GM08714 (cell line): ENCODE data around the gene STEEP1.

Experiments used
- H3K4me3 ChIP-seq: fragments of 200-500 bp; sonication (Bioruptor generic); 2 replicates; pipeline ENCODE4 v1.5.1; 2014; ENCODE audit warnings: mild to moderate bottlenecking, low read length, inconsistent platforms
- ZNF274 ChIP-seq: IDR thresholded peaks from 2 replicates; pipeline ENCODE4 v1.6.1; 2012; ENCODE audit warnings: mild to moderate bottlenecking, low read depth, low read length

Gene STEEP1

DNA sequence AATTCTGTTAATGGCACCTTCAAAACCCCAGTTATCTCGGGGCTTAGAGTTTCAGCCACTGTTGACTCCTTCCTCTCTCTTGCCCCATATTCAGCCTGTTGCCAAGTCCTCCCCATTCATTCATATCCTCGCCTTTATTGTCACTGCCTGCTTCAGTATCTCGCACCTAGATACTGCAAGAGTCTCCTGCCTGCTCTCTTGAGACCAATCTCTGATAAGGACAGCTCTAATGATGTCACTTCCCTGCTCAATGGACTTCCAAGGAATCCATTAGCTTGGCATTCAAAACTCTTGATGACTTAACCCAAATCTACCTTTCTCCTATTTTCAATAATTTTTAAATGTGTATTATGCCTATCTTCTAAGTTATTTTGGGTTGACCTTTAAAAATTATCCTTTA is 8.0 kb upstream of the STEEP1 start:
- no peak for TF ChIP-seq ZNF274
- H3K4me3 ChIP-seq: peak overlapping the region; percentile 83; the same call in 1 of the 2 replicates

DNA sequence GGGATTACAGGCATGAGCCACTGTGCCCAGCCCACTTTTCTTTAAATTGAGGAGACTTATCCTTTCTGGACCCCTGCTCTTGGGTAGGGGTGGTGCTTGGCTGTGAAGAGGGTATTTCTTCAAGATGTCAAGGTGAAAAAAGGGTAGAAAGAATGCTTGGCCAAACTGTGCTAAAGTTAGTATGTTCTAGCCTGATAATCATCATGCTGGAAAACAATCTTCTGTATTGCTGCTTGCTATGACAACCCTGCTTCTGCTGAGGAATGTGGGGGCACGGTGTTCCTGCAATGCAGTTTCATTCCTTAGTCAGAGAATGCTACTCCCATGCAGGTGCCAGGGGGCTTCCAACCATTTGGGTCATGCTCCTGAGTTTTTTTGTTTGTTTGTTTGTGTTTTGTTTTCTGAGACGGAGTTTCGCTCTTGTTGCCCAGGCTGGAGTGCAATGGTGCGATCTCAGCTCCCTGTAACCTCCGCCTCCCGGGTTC is 5.2 kb upstream of the STEEP1 start:
- TF ChIP-seq ZNF274: no peak
- no peak overlapping the region for H3K4me3 ChIP-seq

DNA sequence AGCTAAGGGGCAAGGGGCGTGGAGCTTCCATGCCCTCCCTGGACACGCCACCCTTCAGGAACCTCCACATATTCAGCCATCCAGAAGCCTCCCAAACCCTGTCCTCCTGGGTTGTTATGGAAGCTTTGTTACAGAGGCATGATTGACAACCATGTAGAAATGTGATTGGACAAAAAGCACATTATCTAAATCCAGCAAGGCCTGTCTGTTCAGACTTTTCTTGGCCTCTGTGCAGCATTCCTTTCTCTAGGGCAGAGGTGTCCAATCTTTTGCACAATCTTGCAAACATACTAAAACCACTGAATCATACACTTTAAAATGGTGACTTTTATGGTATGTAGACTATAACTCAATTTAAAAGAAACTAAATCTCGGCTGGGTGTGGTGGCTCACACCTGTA is 12.7 kb downstream of the STEEP1 start:
- no peak overlapping the region for H3K4me3 ChIP-seq

DNA sequence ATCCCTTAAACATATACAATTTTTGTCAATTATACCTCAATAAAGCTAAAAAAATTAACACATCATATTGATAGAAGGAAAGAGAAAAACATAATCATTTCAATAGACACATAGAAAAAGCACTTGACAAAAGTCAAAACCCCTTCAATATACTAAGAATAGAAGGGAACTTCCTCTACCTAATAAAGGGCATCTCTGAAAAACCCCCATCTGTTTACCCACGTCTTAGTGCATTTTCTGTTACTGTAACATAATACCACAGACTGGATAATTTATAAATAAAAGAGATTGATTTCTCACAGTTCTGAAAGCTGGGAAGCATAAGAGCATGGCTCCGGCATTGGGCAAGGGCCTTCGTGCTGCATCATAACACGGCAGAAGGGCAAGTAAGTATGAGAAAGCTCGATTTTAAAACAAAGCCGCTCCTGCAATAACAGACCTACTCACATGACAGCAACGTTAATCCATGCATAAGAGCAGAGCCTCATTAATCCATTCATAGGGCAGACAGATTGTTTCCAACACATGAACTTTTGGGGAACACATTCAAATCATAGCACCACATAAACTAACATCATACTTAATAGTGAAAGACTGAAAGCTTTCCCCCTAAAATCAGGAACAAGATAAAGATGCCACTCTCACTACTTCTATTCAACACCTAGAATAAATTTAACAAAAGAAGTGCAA is 15.7 kb downstream of the STEEP1 start:
- H3K4me3 ChIP-seq: peak overlapping the region; percentile 45
- no peak for TF ChIP-seq ZNF274

More for the DNA sequence above, 12.7 kb downstream of the STEEP1 start:
- no peak for TF ChIP-seq ZNF274

DNA sequence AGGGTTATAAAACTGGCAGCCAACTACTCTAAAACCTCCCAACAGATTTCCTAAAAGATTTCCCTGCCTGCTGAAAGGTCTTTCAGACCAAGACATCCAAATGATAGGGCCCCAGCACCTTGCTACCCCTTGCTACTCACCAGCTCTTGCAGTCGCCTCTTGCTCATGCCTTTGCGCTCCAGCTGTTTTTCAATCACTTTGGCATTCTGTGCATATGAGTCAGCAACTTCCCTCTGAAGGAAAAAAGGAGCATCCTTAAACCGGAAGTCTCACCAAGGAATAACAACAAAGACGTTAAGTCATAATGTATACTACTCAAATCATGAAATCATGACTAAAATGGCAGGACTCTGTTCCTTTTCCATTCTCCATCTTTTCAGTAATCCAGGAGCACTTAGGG is 24.0 kb downstream of the STEEP1 start:
- H3K4me3 ChIP-seq: no peak overlapping the region
- TF ChIP-seq ZNF274: no peak

DNA sequence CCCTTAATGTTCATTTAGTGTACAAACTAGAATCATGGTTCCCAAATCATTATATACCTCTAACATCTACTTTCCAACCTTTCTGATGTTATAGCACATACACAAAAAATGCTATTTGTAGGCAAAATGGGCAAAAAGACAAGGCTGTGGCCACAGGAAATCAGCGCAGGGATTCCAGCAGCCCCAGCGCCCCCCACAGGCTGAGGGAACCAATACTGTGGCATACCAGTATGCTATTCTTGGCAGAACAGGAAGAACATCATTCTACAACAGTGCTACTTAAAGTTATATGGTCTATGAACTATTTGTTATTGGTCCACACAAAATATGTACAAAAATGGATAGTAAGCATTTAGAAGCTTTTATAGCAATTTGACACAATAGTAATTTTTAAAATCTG is 25.3 kb downstream of the STEEP1 start:
- no peak overlapping the region for H3K4me3 ChIP-seq
- no peak for TF ChIP-seq ZNF274

DNA sequence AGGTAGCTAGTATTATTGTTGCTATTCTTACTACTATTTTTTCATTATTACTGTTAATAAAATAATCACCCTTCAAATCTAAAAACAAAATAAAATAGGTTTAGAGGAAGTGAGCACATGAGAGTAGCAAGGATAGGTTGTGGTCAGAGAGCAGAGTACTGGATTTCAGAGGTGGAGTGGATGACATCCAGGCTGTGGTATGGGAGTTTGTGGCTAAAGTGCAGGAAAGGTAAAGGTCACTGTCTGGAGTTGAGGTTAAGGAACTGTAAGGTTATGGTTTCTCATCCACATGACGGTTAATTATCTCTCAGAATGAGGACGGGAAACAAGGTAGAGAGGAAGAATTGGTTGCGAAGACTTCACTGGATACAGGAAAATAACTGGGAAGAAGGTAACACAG is 27.7 kb downstream of the STEEP1 start:
- no peak overlapping the region for H3K4me3 ChIP-seq
- no peak for TF ChIP-seq ZNF274

DNA sequence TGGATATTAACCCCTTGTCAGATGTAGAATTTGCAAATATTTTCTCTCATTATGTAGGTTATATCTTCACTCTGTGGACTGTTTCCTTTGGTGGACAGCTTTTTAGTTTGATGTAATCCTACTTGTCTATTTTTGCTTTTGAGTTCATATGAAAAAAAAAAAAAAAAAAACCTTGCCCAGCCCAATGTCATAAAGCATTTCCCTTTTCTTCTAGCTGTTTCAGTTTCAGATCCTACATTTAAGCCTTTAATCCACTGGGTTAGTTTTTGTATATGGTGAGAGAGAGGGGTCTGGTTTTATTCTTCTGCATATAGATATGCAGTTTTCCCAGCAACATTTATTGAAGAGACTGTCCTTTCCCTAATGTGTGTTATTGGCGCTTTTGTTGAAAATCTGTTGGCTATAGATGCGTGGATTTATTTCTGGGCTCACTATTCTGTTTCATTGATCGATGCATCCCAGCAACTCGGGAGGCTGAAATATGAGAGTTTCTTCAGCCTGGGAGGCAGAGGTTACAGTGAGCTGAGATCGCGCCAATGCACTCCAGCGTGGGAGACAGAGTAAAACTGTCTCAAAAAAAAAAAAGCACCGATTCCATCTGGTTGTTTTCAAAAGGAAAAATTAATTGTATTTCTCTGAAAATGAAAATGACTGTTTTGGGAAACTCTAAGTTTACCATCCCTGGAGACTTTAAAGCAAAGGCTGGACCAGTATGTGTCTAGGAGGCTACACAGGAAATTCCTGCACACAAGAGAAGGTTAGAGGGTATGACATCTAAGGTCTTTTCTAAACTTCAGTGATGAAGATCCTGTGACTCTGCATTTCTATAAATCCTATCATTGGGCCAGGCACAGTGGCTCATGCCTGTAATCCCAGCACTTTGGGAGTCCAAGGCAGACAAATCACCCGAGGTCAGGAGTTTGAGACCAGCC is 35.6 kb downstream of the STEEP1 start:
- TF ChIP-seq ZNF274: no peak
- H3K4me3 ChIP-seq: no peak overlapping the region

DNA sequence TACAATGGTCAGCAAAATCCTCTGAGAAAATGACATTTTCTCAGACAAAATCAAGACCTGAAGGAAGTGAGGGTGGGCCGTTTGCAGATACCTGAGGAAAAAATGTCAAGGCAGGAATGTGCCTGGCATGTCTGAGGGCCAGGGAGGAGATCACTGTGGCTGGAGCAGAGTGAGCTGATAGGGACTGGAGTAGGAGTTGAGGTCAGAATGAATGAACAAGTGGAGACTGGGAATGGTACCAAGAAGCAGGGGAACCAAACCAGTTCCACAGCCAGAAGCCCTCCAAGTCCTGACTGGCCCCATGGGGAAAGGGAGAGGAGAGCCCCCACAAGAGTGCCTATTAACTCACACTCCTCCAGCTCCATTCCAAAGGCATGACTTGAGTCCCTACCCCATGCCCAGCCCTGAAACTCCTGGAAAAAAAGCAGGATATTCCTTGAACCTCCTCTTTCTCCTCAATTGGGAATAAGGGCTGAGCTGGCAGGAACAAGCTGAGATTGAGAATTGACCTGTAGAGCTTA is 41.5 kb downstream of the STEEP1 start:
- TF ChIP-seq ZNF274: no peak
- H3K4me3 ChIP-seq: no peak overlapping the region

DNA sequence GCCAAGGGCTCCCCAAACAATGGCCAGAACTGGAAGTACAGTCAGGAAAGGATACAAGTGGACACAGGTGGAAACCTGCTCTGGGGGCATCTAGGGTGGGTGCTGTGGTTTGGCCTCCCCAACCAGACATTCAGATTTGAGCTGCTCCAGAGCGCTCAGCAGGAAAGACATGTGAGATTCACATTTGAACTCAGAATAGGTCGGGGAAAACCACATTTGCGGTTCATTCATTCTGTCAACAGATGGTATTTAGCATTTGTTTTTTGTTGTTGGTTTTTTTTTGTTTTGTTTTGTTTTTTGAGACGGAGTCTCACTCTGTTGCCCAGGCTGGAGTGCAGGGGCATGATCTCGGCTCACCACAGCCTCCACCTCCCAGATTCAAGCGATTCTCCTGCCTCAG is 44.0 kb downstream of the STEEP1 start:
- no peak for TF ChIP-seq ZNF274
- no peak overlapping the region for H3K4me3 ChIP-seq

DNA sequence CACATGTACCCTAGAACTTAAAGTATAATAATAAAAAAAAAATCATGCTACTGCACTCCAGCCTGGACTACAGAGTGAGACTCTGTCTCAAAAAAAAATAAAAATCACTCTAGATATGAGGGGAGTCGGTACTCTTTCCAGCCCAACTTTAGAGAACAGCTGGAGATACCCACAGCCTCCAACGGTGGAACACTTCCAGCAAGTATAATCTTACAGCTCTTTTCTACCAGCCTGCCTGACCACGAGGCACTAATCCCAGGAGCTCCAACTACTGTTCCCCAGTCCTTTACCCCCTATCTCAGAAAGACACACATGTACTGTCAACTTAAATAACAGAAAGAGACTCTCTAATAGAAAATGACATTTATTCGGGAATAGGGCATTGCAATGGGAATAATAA is 46.8 kb downstream of the STEEP1 start:
- no peak overlapping the region for H3K4me3 ChIP-seq
- no peak for TF ChIP-seq ZNF274

DNA sequence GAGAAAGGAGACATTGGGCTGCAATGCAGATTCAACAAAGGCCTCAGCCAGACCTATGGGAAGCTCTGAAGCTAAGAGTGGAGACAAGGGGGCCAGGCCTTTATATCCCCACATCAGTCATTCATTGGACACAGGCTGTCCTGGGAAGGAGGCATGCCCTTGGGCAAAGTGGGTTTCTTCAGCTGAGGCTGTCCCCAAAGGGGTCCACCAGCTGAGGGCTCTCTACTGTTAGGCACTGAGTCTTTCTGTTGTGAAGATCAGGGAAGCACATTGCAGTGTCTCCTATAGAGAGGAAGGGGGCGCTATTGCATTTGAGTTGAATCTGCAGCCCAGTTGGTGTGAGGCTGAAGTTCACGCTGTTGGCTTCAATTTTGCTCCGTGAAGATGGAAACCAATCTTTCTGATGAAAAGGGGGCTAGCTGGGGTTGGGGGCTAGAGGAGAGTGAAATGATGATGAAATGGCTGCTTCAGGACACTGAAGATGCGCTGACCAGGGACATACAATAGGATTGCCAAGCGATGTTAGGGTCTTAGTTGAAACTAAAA is 49.0 kb downstream of the STEEP1 start:
- no peak overlapping the region for H3K4me3 ChIP-seq
- no peak for TF ChIP-seq ZNF274

DNA sequence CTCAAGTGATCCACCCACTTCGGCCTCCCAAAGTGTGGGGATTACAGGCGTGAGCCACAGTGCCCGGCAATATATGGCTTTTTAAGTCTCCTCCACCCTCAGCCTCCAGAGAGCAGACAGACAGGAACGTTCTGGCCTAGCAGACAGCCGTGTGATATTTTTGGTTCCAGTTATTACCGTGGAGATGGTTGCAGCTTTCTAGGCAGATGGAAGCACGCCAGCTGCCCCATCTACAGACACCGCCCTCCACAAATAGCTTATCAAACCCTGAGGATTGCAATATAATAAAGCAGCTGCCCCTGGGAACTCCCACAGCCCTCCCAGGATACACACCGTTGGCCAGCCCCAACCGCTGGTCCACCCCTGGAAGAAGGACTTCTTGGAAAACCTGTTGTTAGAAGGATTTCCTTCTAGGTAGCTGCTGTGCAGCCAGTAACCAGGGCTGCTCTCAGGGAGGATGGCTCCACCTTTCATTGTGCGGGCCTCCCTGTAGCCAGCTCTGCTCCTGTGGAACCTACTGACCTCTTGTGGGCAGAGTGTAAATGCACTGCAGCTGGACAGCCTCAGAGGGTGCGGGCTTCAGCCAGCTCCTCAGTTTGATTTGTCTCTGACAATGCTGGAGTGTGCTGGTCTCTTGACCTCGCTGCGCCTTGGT is 52.9 kb downstream of the STEEP1 start:
- no peak for TF ChIP-seq ZNF274
- H3K4me3 ChIP-seq: no peak overlapping the region

DNA sequence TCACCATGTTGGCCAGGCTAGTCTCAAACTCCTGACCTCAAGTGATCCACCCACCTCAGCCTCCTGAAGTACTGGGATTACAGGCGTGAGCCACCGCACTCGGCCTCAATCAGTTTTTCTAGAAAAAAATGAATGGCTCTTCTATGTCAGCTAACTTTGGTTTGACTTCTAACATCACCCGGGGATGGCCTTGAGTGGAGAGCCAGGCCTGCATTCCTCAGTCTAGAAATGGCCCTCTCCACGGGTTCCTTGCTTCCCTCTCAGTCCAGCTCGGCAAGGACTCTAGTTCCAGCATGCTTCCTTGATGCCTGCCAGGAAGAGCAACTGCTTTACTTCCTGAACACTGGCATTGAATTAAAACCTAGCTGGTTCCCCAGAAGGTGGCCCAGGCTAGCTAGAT is 58.0 kb downstream of the STEEP1 start:
- H3K4me3 ChIP-seq: no peak overlapping the region
- TF ChIP-seq ZNF274: no peak
